Neuronal stem cell (in vitro differentiated cells): ENCODE measurements around the gene SLC39A3.

Experiments used
- DNase-seq: peaks from one replicate; pipeline ENCODE4 v3.0.0-alpha.2; 2013; ENCODE audit warnings: low spot score
- H2AFZ ChIP-seq: one replicate; pipeline ENCODE4 v1.6.1; 2013; ENCODE audit warnings: mild to moderate bottlenecking, low read length, inconsistent platforms
- H2AK5ac ChIP-seq: 2 replicates; pipeline ENCODE4 v1.6.1; 2013; ENCODE audit warnings: low read depth, mild to moderate bottlenecking, inconsistent platforms, low read length, moderate library complexity, mixed read lengths
- H2BK120ac ChIP-seq: 2 replicates; pipeline ENCODE4 v1.6.1; 2013; ENCODE audit warnings: low read depth, mild to moderate bottlenecking, inconsistent platforms, low read length, moderate library complexity, mixed read lengths
- H2BK12ac ChIP-seq: one replicate; pipeline ENCODE4 v1.6.1; 2013; ENCODE audit warnings: low read length, inconsistent platforms
- H2BK15ac ChIP-seq: 2 replicates; pipeline ENCODE4 v1.6.1; 2013; ENCODE audit warnings: mild to moderate bottlenecking, low read length, inconsistent platforms, mixed read lengths
- H2BK5ac ChIP-seq: one replicate; pipeline ENCODE4 v1.6.1; 2013; ENCODE audit warnings: inconsistent platforms, mild to moderate bottlenecking, low read length, moderate library complexity
- H3K14ac ChIP-seq: one replicate; pipeline ENCODE4 v1.6.1; 2013; ENCODE audit warnings: low read length, inconsistent platforms
- H3K18ac ChIP-seq: 2 replicates; pipeline ENCODE4 v1.6.1; 2013; ENCODE audit warnings: low read length, inconsistent platforms
- H3K23ac ChIP-seq: 2 replicates; pipeline ENCODE4 v1.6.1; 2013; ENCODE audit warnings: low read depth, mild to moderate bottlenecking, mixed read lengths, low read length, inconsistent platforms; ENCODE audit not compliant: poor library complexity
- H3K27ac ChIP-seq: replicated peaks from 3 replicates; pipeline ENCODE4 v1.5.1; 2013; ENCODE audit warnings: low read length, inconsistent platforms
- H3K27me3 ChIP-seq, 3 experiments: 2 replicates each; pipeline ENCODE4 v1.6.1; 2013; ENCODE audit warnings: low read length in 3 of 3, mild to moderate bottlenecking in 2 of 3, inconsistent platforms in 1 of 3, low read depth in 1 of 3, mixed read lengths in 1 of 3, moderate library complexity in 1 of 3; ENCODE audit not compliant: control insufficient read depth in 3 of 3, insufficient read depth in 3 of 3
- H3K36me3 ChIP-seq, 2 donors: replicated peaks in 1 of 2; 2 replicates each; pipeline ENCODE4 v1.6.1; 2013; ENCODE audit warnings: low read length in 2 of 2; ENCODE audit not compliant: control insufficient read depth in 2 of 2, insufficient read depth in 2 of 2
- H3K4ac ChIP-seq: 2 replicates; pipeline ENCODE4 v1.6.1; 2013; ENCODE audit warnings: inconsistent platforms, mild to moderate bottlenecking, low read length, moderate library complexity
- H3K4me1 ChIP-seq, 2 donors: 1 replicate in 1 of 2; 2 replicates in 1 of 2; pipeline ENCODE4 v1.6.1; 2013; ENCODE audit warnings: low read length in 2 of 2, low read depth in 1 of 2; ENCODE audit not compliant: control insufficient read depth in 2 of 2, insufficient read depth in 1 of 2
- H3K4me2 ChIP-seq: one replicate; pipeline ENCODE4 v1.6.1; 2013; ENCODE audit warnings: mild to moderate bottlenecking, low read length, inconsistent platforms; ENCODE audit not compliant: insufficient read depth, poor library complexity, severe bottlenecking
- H3K4me3 ChIP-seq, 2 donors: 2 replicates each; pipeline ENCODE4 v1.5.1; 2013; ENCODE audit warnings: low read length in 2 of 2, mild to moderate bottlenecking in 2 of 2, inconsistent platforms in 1 of 2, moderate library complexity in 1 of 2
- H3K79me1 ChIP-seq: one replicate; pipeline ENCODE4 v1.6.1; 2013; ENCODE audit warnings: low read depth, mild to moderate bottlenecking, inconsistent platforms, low read length, moderate library complexity
- H3K9ac ChIP-seq: one replicate; pipeline ENCODE4 v1.6.1; 2013; ENCODE audit warnings: mild to moderate bottlenecking, low read depth, low read length, inconsistent platforms; ENCODE audit not compliant: poor library complexity
- H3K9me3 ChIP-seq, 2 donors: replicated peaks in 1 of 2; 2 replicates each; pipeline versions ENCODE3 to v1.6.1; 2013; ENCODE audit warnings: low read length in 2 of 2, mild to moderate bottlenecking in 2 of 2, inconsistent platforms in 1 of 2, low read depth in 1 of 2, mixed read lengths in 1 of 2, moderate library complexity in 1 of 2; ENCODE audit not compliant: control insufficient read depth in 2 of 2, insufficient read depth in 1 of 2
- H4K8ac ChIP-seq: one replicate; pipeline ENCODE4 v1.6.1; 2013; ENCODE audit warnings: low read depth, mild to moderate bottlenecking, inconsistent platforms, low read length, moderate library complexity
- H4K91ac ChIP-seq: one replicate; pipeline ENCODE4 v1.6.1; 2013; ENCODE audit warnings: low read length, low read depth, mild to moderate bottlenecking, inconsistent platforms; ENCODE audit not compliant: poor library complexity
- WGBS, 2 donors: extraction: QIAGEN DNeasy Blood & Tissue Kit; methylation state at CpG; one replicate each; pipeline ENCODE4 v1.1.7; 2013; ENCODE audit warnings: missing lambda C conversion rate in 2 of 2, mixed read lengths in 1 of 2; ENCODE audit not compliant: insufficient read length in 2 of 2, insufficient replicate concordance in 1 of 2; ENCODE audit errors: extremely low coverage in 2 of 2; 5-methylcytosine and 5-hydroxymethylcytosine counted together

The SLC39A3 gene

DNA sequence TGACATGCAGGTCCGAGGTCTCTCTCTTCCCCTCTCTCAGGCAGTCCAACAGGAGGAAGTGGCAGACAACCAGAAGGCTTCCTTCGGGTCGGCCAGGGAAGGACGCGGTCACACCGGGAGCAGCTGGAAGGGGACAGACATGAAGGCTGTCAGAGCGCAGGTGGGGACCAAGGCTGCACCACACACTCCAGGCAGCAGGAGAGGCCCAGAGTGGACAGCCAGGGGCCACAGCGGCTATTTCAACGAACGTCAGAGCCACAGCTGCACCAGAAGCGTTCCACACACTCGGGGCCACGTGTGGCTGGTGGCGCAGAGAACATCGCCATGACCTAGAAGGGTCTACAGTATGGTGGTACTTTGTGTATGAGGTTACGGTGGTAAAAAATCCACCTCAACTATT lies 16.0 kb upstream of the SLC39A3 start:
- Histone ChIP-seq H2BK5ac (no peak overlapping the region), H3K4me1 (no peaks in the 10 kb centered on the region), H3K4me2 (no peak overlapping the region), H3K23ac (no peak overlapping the region), H3K79me1 (peaks cover 5% of the 10 kb centered on the region), H3K27me3 (no peaks in the 10 kb centered on the region), H3K18ac (no peak overlapping the region), H3K9me3 (peaks cover 0 to 5% of the 10 kb centered on the region in 2 donors), H4K91ac (no peak overlapping the region), H3K14ac (no peak overlapping the region), H2BK15ac (no peak overlapping the region), H3K27ac (no peak overlapping the region), H3K4ac (no peak overlapping the region), H4K8ac (no peak overlapping the region), H2AK5ac (no peak overlapping the region), H2AFZ (no peak overlapping the region), H3K4me3 (no peak overlapping the region), H3K36me3 (peaks cover 36 to 71% of the 10 kb centered on the region in 2 donors), H2BK120ac (no peak overlapping the region), H2BK12ac (no peak overlapping the region), H3K9ac (no peak overlapping the region)
- no CpG with 5 or more reads among the region's 16 CpGs for WGBS, 2 donors
- DNase-seq = no peak

DNA sequence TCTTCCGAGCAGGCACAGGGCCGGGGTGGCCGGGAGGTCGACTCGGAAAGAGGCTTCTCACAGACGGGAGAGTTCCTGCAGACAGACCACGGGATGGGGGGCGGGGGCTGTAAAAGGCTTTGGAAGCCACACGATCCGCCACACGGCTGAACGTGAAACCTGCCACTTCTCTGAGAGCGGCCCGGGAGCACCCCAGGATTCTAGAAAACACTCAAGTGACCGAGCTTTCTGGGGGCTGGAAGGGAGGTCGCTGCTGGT lies 15.6 kb upstream of the SLC39A3 start:
- H2BK12ac ChIP-seq = no peak overlapping the region
- H3K4me2 ChIP-seq = no peak overlapping the region
- H3K27ac ChIP-seq = no peak overlapping the region
- no peak overlapping the region for H4K8ac ChIP-seq
- no peak overlapping the region for H2AK5ac ChIP-seq
- H3K18ac ChIP-seq = no peak overlapping the region
- no peak overlapping the region for H3K4ac ChIP-seq
- H2BK15ac ChIP-seq = no peak overlapping the region
- no peak overlapping the region for H3K23ac ChIP-seq
- H3K14ac ChIP-seq = no peak overlapping the region
- no peak overlapping the region for H3K4me3 ChIP-seq
- H2AFZ ChIP-seq = no peak overlapping the region
- no peak for DNase-seq
- no peak overlapping the region for H3K9ac ChIP-seq
- no CpG with 5 or more reads among the region's 16 CpGs for WGBS, 2 donors
- no peaks in the 10 kb centered on the region for H3K4me1 ChIP-seq
- peaks cover 5% of the 10 kb centered on the region for H3K79me1 ChIP-seq
- H4K91ac ChIP-seq = no peak overlapping the region
- H3K9me3 ChIP-seq = peaks cover 0 to 5% of the 10 kb centered on the region in 2 donors
- no peaks in the 10 kb centered on the region for H3K27me3 ChIP-seq
- H2BK5ac ChIP-seq = no peak overlapping the region
- peaks cover 34 to 66% of the 10 kb centered on the region in 2 donors for H3K36me3 ChIP-seq
- no peak overlapping the region for H2BK120ac ChIP-seq

DNA sequence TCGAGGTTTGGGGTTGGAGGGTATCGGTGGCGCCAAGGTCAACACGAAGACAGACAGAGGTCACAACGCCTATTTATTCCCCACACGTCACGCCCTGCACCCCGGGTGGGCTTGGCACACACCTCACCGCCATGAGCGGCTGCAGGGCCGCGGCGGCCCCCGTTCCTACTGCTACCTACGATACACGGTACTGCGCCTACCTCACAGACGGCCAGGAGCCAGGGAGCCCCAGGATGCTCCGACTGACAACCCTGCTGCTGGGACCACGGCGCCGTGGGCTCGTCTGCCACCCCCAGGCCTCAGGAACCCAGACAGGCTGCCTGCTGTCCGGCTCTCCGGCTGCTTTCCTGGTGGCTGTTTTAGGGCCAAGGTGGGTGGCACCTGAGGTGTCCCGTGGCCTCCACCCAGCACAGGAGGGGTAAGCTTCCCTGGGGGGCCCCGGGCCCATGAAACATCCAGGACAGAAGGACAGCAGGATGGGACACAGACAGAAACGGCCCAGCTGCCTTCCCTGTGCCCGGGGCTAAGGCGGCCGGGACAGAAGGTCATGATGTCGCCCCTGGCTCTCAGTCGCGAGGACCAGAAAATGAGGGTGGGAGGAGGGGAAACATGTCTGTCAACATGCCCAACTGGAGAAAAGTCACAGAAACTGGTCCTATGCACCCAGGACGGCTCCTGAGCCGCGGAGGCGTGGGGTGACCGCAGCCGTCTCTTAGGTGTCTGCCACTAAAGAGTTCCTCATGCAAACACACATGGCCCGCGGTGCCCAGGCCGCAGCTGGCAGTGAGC lies 15.0 kb upstream of the SLC39A3 start:
- Histone ChIP-seq H3K4me2 (no peak overlapping the region), H3K4me1 (no peaks in the 10 kb centered on the region), H3K4me3 (no peak overlapping the region), H3K79me1 (peaks cover 5% of the 10 kb centered on the region), H2AFZ (no peak overlapping the region), H2BK15ac (no peak overlapping the region), H3K18ac (no peak overlapping the region), H3K9ac (no peak overlapping the region), H3K23ac (peak overlapping the region; percentile 55), H2BK12ac (no peak overlapping the region), H3K27ac (no peak overlapping the region), H2BK5ac (no peak overlapping the region), H2AK5ac (no peak overlapping the region), H3K27me3 (no peaks in the 10 kb centered on the region), H3K9me3 (peaks cover 0 to 5% of the 10 kb centered on the region in 2 donors), H4K91ac (no peak overlapping the region), H3K4ac (no peak overlapping the region), H2BK120ac (no peak overlapping the region), H4K8ac (peak overlapping the region; percentile 43), H3K36me3 (peaks cover 32 to 64% of the 10 kb centered on the region in 2 donors), H3K14ac (no peak overlapping the region)
- WGBS, 2 donors = no CpG with 5 or more reads among the region's 43 CpGs
- no peak for DNase-seq

DNA sequence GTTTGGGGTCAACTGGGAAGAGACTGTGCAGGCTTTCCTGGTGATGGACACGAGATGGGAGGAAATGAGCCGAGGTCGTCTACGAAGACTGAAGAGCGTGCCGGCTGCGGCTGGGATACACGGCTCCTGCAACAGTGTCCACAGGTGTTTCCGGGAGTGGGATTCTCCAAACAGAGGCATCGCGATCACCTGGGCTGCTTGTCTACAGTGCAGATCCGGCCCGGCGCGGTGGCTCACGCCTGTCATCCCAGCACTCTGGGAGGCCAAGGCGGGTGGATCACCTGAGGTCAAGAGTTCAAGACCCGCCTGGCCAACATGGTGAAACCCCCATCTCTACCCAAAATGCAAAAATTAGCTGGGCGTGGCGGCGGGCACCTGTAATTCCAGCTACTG lies 11.6 kb upstream of the SLC39A3 start:
- Histone ChIP-seq H2BK15ac (no peak overlapping the region), H3K9me3 (peaks cover 0 to 3% of the 10 kb centered on the region in 2 donors), H2AFZ (no peak overlapping the region), H2BK5ac (no peak overlapping the region), H3K14ac (no peak overlapping the region), H3K4me2 (no peak overlapping the region), H2AK5ac (no peak overlapping the region), H3K27ac (no peak overlapping the region), H3K9ac (no peak overlapping the region), H3K18ac (no peak overlapping the region), H3K36me3 (peaks cover 16 to 33% of the 10 kb centered on the region in 2 donors), H4K8ac (no peak overlapping the region), H2BK120ac (no peak overlapping the region), H3K27me3 (peaks cover 0 to 3% (median 0%) of the 10 kb centered on the region in 3 experiments), H3K4me1 (peaks cover 0 to 2% of the 10 kb centered on the region in 2 donors), H3K79me1 (peaks cover 3% of the 10 kb centered on the region), H4K91ac (no peak overlapping the region), H3K4me3 (no peak overlapping the region), H2BK12ac (no peak overlapping the region), H3K4ac (no peak overlapping the region), H3K23ac (no peak overlapping the region)
- no CpG with 5 or more reads among the region's 21 CpGs for WGBS, 2 donors
- DNase-seq = no peak
